CD4-positive, alpha-beta T cell treated with Interleukin-4 for 4 hours (primary cell): ENCODE results near the gene WNT9B.
"Not testable (repeated sequence)": the region's sequence is repeated elsewhere in the genome, so short reads cannot be mapped to it uniquely, and the experiment has no call there.

Experiments
- DNase-seq: peaks from one replicate; pipeline ENCODE4 v3.0.0-alpha.2; 2020

WNT9B gene

GRCh38 chr17:46822388-46822921 is 28.9 kb upstream of the WNT9B start:
- peak; percentile 5 for DNase-seq

- DNase-seq, result no peak
Observed at GRCh38 chr17:46823657-46824056, 27.7 kb upstream of the WNT9B start.

GRCh38 chr17:46826116-46826515 is 25.3 kb upstream of the WNT9B start:
- no peak for DNase-seq

GRCh38 chr17:46827274-46827673 is 24.1 kb upstream of the WNT9B start:
- no peak for DNase-seq

- no peak for DNase-seq
Observed at GRCh38 chr17:46831573-46832330, 19.6 kb upstream of the WNT9B start.

- DNase-seq, result no peak
Observed at GRCh38 chr17:46832331-46832821, 19.0 kb upstream of the WNT9B start.

GRCh38 chr17:46832945-46833839 is 18.2 kb upstream of the WNT9B start:
- no peak for DNase-seq

- no peak for DNase-seq
Observed at GRCh38 chr17:46833840-46834208, 17.6 kb upstream of the WNT9B start.

- DNase-seq, result no peak
Observed at GRCh38 chr17:46834846-46835245, 16.5 kb upstream of the WNT9B start.

- DNase-seq, result no peak
Observed at GRCh38 chr17:46836500-46836899, 14.9 kb upstream of the WNT9B start.

- no peak for DNase-seq
Observed at GRCh38 chr17:46837521-46837920, 13.9 kb upstream of the WNT9B start.

GRCh38 chr17:46839211-46839610 is 12.2 kb upstream of the WNT9B start:
- DNase-seq, result no peak

- DNase-seq, result not testable (repeated sequence)
Observed at GRCh38 chr17:46840596-46840995, 10.8 kb upstream of the WNT9B start.

- no peak for DNase-seq
Observed at GRCh38 chr17:46841561-46842379, 9.6 kb upstream of the WNT9B start.

GRCh38 chr17:46842835-46843234 is 8.5 kb upstream of the WNT9B start:
- DNase-seq, result no peak

- no peak for DNase-seq
Observed at GRCh38 chr17:46847204-46848191, 3.9 kb upstream of the WNT9B start.

GRCh38 chr17:46848534-46848933 is 2.8 kb upstream of the WNT9B start:
- no peak for DNase-seq

GRCh38 chr17:46850688-46851028 is 725 bp upstream of the WNT9B start:
- DNase-seq, result no peak

- no peak for DNase-seq
Observed at GRCh38 chr17:46853896-46854444, 2.6 kb downstream of the WNT9B start.

GRCh38 chr17:46854515-46854914 is 3.1 kb downstream of the WNT9B start:
- DNase-seq, result no peak

- no peak for DNase-seq
Observed at GRCh38 chr17:46854948-46855347, 3.6 kb downstream of the WNT9B start.
